OCI-LY7 (cell line): Measurements from ENCODE around the gene SLC25A26.

Source experiments
- EZH2phosphoT487 ChIP-seq: fragments of 200-600 bp; sonication (generic); IDR thresholded peaks from 2 replicates; pipeline ENCODE4 v1.6.1; 2018; ENCODE audit warnings: low read depth, borderline replicate concordance, mild to moderate bottlenecking, mixed run types, antibody characterized with exemption, low read length, moderate library complexity, mixed read lengths
- TF ChIP-seq, protein P1 (sequence below): fragments of 200-600 bp; sonication (generic); conservative IDR thresholded peaks from 2 replicates; pipeline ENCODE4 v1.5.1; 2014; ENCODE audit warnings: mild to moderate bottlenecking, antibody characterized with exemption, low read length, moderate library complexity, mixed read lengths

DNA sequence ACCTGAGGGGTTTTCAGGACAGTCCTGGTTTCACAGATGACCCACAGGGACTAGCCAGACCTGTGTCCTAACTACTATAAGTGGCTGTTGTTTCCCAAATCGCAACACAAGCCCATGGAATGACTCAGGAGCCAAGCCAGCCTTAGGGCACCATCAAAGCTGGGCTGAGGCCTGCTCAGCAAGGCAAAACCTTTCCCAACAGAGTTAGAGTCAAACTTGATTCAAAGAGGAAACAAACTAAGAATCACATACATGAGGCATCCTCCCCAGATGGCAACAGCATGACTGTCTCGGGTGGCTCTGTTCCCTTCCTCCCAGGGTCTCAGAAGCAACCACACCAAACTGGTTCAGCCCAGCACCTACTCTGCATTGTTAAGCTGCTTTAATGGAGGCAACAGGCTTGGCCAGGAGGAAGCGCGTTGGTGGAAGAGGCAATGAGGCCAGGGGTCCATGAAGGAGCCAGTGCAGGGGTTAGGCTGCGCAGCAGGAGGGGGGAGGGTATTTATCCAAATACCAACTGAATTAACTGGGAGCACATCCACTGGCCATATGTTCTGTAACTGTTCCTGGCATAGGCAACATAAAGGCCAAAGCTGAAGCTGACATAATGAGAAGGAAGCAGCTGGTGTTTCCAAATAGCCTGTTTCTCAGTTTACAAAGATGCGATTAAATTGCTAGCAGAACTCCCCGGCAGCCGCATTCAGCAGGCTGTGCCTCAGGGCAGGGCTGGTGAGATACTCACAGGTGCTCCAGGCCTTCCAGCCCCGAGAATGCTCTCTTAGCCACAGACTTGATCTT lies 177.6 kb downstream of the SLC25A26 start:
- TF ChIP-seq, protein P1, sequence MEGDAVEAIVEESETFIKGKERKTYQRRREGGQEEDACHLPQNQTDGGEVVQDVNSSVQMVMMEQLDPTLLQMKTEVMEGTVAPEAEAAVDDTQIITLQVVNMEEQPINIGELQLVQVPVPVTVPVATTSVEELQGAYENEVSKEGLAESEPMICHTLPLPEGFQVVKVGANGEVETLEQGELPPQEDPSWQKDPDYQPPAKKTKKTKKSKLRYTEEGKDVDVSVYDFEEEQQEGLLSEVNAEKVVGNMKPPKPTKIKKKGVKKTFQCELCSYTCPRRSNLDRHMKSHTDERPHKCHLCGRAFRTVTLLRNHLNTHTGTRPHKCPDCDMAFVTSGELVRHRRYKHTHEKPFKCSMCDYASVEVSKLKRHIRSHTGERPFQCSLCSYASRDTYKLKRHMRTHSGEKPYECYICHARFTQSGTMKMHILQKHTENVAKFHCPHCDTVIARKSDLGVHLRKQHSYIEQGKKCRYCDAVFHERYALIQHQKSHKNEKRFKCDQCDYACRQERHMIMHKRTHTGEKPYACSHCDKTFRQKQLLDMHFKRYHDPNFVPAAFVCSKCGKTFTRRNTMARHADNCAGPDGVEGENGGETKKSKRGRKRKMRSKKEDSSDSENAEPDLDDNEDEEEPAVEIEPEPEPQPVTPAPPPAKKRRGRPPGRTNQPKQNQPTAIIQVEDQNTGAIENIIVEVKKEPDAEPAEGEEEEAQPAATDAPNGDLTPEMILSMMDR, result no peak
- TF ChIP-seq EZH2phosphoT487, result no peak
